Heart left ventricle (tissue), 16 donors: Measurements from ENCODE around the gene NFIC. TPM values are rescaled to one million over a fixed set of nuclear protein-coding genes. Genes with fewer than 3 reads are reported as not detected.

ENCODE experiments used
- ATAC-seq, 4 donors: fragments of 200-7000 bp; cut with Tn5 transposase; one replicate each; pipeline ENCODE4 v1.9.1; 2020 to 2022; ENCODE audit warnings: moderate library complexity in 4 of 4, mild to moderate bottlenecking in 3 of 4, moderate number of reproducible peaks in 1 of 4
- DNase-seq, 5 donors: peaks; one replicate each; pipeline ENCODE4 v3.0.0-alpha.2; 2020
- H3K27ac ChIP-seq, 12 donors: fragments of 200-600 bp; sonication (generic) in 4 of 12; one replicate each; pipeline versions ENCODE4 v1.5.0 to v1.8.0; 2016 to 2022; ENCODE audit warnings: mild to moderate bottlenecking in 2 of 12
- H3K27me3 ChIP-seq, 9 donors: fragments of 200-600 bp; sonication (generic) in 2 of 9; one replicate each; pipeline versions ENCODE4 v1.5.1 to v1.8.0; 2016 to 2022; ENCODE audit warnings: mild to moderate bottlenecking in 3 of 9
- H3K36me3 ChIP-seq, 9 donors: fragments of 200-600 bp; sonication (generic) in 2 of 9; one replicate each; pipeline versions ENCODE4 v1.5.0 to v1.8.0; 2018 to 2022; ENCODE audit warnings: mild to moderate bottlenecking in 2 of 9
- H3K4me1 ChIP-seq, 12 donors: fragments of 200-600 bp; sonication (generic) in 4 of 12; one replicate each; pipeline versions ENCODE4 v1.5.0 to v1.8.0; 2016 to 2022; ENCODE audit warnings: mild to moderate bottlenecking in 3 of 12
- H3K4me3 ChIP-seq, 12 donors: fragments of 200-600 bp; sonication (generic) in 4 of 12; one replicate each; pipeline versions ENCODE4 v1.5.0 to v1.8.0; 2017 to 2022; ENCODE audit warnings: mild to moderate bottlenecking in 9 of 12, moderate library complexity in 4 of 12
- H3K9me3 ChIP-seq, 12 donors: fragments of 200-600 bp; sonication (generic) in 4 of 12; one replicate each; pipeline versions ENCODE4 v1.5.0 to v1.8.0; 2016 to 2022; ENCODE audit warnings: mild to moderate bottlenecking in 1 of 12
- POLR2A ChIP-seq, 2 donors: fragments of 450-650 bp; IDR thresholded peaks; one replicate each; pipeline ENCODE4 v1.6.1; 2017; ENCODE audit warnings: antibody characterized with exemption in 2 of 2, mild to moderate bottlenecking in 2 of 2, moderate library complexity in 2 of 2
- WGBS, 4 donors: extraction: QIAGEN DNeasy Blood & Tissue Kit in 2 of 4; methylation state at CpG; one replicate each; pipeline versions ENCODE4 v1.1.5 to v1.1.7; 2013 to 2018; 5-methylcytosine and 5-hydroxymethylcytosine counted together
- intact Hi-C, 10 donors: fragments of 100-400 bp; cut with DNase I; formaldehyde crosslinking; loops; one replicate each; pipeline versions ENCODE4 v1.11.1 to v1.14.2; 2022
- polyA plus RNA-seq, 2 donors: library from polyadenylated mRNA; stranded (reverse); fragments of 200-250 nt; gene quantifications; one replicate each; pipeline ENCODE4 v1.2.3, GENCODE V29; 2013
- total RNA-seq, 9 donors: library from RNA; depleted of rRNA in 2 of 9; stranded (reverse); fragments of >200 nt in 2 of 9; fragmentation: NEBNext Ultra II Directional in 3 of 9; extraction: Animal tissue kit (Norgen Biotek cat#: 25700) in 3 of 9; gene quantifications; one replicate each; pipeline versions ENCODE4 v1.1.0 to v1.2.4, GENCODE V29; 2016 to 2023
- TF ChIP-seq, protein P1 (sequence below), 12 donors: fragments of 200-600 bp; sonication (generic) in 4 of 12; IDR thresholded peaks; one replicate each; pipeline versions ENCODE4 v1.5.0 to v1.8.0; 2018 to 2022; ENCODE audit warnings: antibody characterized with exemption in 12 of 12, mild to moderate bottlenecking in 5 of 12
- donor health status: ischemic (EF 13 %, LVEDD 7.1; RV severe dilation, severe dysfunction).
- donor health status: healthy with polysubstance abuse.
- donor health status: DM: no; HTN: yes; CAD: no.
- donor health status: DM: no; HTN: no; CAD: no.
- donor health status: ischemic (EF 25% LVEDD 6.9; RV normal size, moderate dysfunction).
- donor health status: ischemic (EF 25% LVEDD 5.7; RV mildly dilated, moderate dysfunction).
- donor health status: healthy.
- donor health status: DM: yes; HTN: yes; CAD: no.
- donor health status: ischemic (EF 35%, LVEDD 5.7; RV mildly dilated, moderate dysfunction).
- donor health status: nonischemic (EF 11% LVEDD 7.7; RV severe dilation, severe dysfunction).
- donor health status: DM: yes; HTN: yes; CAD: no.
- donor health status: PGD.
- donor health status: ischemic (EF 29% LVEDD 5.4; RV normal size, mild dysfunction).
- donor health status: nonischemic (EF 23%, LVEDD 6.1; RV moderate dilation, normal function).

The NFIC gene
- total and polyA plus RNA-seq, 11 donors = 107 to 267 (median 159) TPM

DNA sequence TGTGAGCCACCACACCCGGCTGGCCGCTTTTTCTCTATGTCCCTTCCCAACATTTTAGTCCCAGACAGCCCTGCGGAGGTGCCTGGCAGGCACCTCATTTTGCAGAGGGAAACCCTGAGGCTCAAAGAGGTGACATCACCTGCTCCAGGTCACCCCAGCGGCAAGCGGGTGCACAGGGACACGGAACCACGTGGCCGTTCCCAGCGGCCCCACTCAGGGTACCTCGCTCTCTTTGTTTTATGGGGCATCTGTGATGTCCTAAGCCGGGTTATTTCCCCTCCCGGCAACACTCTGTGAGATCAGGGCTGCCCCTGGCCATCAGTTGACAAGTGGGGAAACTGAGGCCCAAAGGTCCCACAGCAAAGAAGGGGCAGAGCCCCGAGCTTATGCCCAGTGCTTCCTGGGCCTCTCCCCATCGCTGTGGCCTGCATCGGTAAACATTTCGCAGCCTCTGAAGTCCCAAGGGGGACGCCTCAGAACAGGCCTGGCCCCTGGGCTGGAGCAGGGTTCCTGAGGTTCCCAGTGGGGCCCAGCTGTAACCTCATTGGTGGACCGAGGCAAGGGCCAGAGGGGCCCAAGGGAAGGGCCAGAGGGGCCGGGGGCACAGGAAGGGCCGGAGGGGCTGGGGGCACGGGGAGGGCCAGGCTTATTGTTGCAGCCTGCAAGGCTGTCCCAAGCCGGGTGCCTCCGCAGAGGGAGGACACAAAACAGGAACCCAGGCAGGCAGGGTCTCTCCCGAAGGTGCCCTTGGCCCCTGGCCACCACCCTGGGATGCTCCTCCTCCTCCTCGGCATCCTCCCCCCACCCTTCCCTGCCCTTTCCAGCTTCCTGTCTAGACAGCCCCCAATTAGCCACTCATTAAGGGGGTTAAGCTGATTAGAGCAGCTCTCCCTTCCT lies 75.0 kb downstream of the NFIC start:
- no peak for DNase-seq
- H3K36me3 ChIP-seq = peaks cover 0 to 64% (median 46%) of the 10 kb centered on the region in 9 donors
- peak overlapping the region in 7 of 12 donors; percentile 9 to 58 (median 22) for H3K27ac ChIP-seq
- no peak overlapping the region for H3K4me3 ChIP-seq
- WGBS, 4 donors = 69 to 84% (median 77%) methylated on average over 15 to 25 of the region's 25 CpGs
- ATAC-seq = no peak
- H3K9me3 ChIP-seq = no peaks in the 10 kb centered on the region
- TF ChIP-seq, protein P1, sequence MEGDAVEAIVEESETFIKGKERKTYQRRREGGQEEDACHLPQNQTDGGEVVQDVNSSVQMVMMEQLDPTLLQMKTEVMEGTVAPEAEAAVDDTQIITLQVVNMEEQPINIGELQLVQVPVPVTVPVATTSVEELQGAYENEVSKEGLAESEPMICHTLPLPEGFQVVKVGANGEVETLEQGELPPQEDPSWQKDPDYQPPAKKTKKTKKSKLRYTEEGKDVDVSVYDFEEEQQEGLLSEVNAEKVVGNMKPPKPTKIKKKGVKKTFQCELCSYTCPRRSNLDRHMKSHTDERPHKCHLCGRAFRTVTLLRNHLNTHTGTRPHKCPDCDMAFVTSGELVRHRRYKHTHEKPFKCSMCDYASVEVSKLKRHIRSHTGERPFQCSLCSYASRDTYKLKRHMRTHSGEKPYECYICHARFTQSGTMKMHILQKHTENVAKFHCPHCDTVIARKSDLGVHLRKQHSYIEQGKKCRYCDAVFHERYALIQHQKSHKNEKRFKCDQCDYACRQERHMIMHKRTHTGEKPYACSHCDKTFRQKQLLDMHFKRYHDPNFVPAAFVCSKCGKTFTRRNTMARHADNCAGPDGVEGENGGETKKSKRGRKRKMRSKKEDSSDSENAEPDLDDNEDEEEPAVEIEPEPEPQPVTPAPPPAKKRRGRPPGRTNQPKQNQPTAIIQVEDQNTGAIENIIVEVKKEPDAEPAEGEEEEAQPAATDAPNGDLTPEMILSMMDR (IDR thresholded peaks at IDR 0.05) = no peak
- no peak for TF ChIP-seq POLR2A (IDR thresholded peaks at IDR 0.05)
- H3K4me1 ChIP-seq = peaks cover 9 to 47% (median 32%) of the 10 kb centered on the region in 12 donors
- no peaks in the 10 kb centered on the region for H3K27me3 ChIP-seq
- intact Hi-C loops = no loop called here

DNA sequence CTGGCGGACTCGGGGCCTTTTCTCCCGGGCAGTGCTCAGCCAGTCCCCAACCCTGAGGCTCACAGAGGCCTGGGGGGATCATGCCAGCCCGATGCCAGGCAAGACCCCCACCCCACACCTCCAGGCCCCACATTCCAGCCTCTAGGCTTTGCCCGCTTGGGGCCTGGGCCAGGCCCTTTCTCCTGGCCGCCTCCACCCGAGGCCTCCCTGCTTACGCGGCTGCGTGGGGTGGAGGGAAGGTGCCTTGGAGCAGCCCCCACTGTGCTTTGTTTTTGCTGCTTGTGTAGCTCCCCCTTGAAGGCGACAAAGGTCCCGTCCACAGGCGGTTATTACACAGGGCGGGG lies 75.6 kb downstream of the NFIC start:
- intact Hi-C loops = no loop called here
- 72 to 82% (median 77%) methylated on average over 14 of the region's 14 CpGs for WGBS, 4 donors
- H3K4me1 ChIP-seq = peaks cover 9 to 47% (median 32%) of the 10 kb centered on the region in 12 donors
- H3K27ac ChIP-seq = peak overlapping the region in 7 of 12 donors; percentile 9 to 58 (median 22)
- no peaks in the 10 kb centered on the region for H3K9me3 ChIP-seq
- no peaks in the 10 kb centered on the region for H3K27me3 ChIP-seq
- no peak for ATAC-seq
- no peak for TF ChIP-seq POLR2A (IDR thresholded peaks at IDR 0.05)
- TF ChIP-seq, protein P1 (IDR thresholded peaks at IDR 0.05) = no peak
- no peak for DNase-seq
- no peak overlapping the region for H3K4me3 ChIP-seq
- H3K36me3 ChIP-seq = peaks cover 0 to 61% (median 44%) of the 10 kb centered on the region in 9 donors

DNA sequence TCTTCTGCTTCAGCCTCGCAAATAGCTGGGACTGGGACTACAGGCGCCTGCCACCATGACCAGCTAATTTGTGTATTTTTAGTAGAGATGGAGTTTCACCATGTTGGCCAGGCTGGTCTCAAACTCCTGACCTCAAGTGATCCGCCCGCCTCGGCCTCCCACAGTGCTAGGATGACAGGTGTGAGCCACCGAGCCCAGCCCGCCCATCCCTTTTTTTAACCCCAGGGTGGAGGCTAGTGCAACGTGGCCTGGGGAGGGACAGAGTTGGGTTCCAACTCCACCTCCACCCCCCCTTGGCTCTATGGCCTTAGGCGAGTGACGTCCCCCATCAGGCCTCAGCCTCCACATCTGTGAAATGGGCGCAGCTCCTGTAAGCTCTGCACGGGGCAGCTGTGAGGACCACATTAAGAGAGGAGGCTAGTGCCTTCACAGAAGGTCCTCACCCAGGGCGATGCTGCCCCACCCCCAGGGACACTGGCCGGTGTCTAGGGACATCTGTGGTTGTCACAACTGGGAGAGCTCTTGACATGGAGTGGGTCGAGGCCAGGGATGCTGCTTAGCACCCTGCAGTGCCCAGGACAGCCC lies 76.2 kb downstream of the NFIC start:
- H3K27ac ChIP-seq = peak overlapping the region in 4 of 12 donors; percentile 9 to 82 (median 25)
- peaks cover 9 to 47% (median 32%) of the 10 kb centered on the region in 12 donors for H3K4me1 ChIP-seq
- no peak overlapping the region for H3K4me3 ChIP-seq
- ATAC-seq (no peak), DNase-seq (no peak)
- no peaks in the 10 kb centered on the region for H3K9me3 ChIP-seq
- H3K36me3 ChIP-seq = peaks cover 0 to 60% (median 43%) of the 10 kb centered on the region in 9 donors
- TF ChIP-seq, protein P1 (IDR thresholded peaks at IDR 0.05) = no peak
- TF ChIP-seq POLR2A (IDR thresholded peaks at IDR 0.05) = no peak
- intact Hi-C loops = no loop called here
- no peaks in the 10 kb centered on the region for H3K27me3 ChIP-seq
- 87 to 95% (median 93%) methylated on average over 11 to 15 of the region's 15 CpGs for WGBS, 4 donors
